Activated T-cell treated with anti-CD3 and anti-CD28 coated beads, Interleukin-2, amount 50 U/mL, for 72 hours (primary cell): ENCODE measurements around the gene ME1. TPM values are rescaled to one million over a fixed set of nuclear protein-coding genes. Genes with fewer than 3 reads are reported as not detected.
"Not testable (repeated sequence)": the region's sequence is repeated elsewhere in the genome, so short reads cannot be mapped to it uniquely, and the experiment has no call there.

ENCODE experiments used
- ATAC-seq, 2 donors: fragments of 150-1000 bp; cut with Tn5 transposase; replicated peaks in 1 of 2; 2 replicates each; pipeline ENCODE4 v1.10.0; 2021; ENCODE audit warnings: moderate library complexity in 2 of 2, mild to moderate bottlenecking in 1 of 2
- DNase-seq, 2 donors: peaks; one replicate each; pipeline ENCODE4 v3.0.0; 2021 to 2022; ENCODE audit warnings: mixed read lengths in 1 of 2
- H3K27ac Mint-ChIP-seq: one replicate; pipeline ENCODE4 v1.8.0; 2022; ENCODE audit warnings: mild to moderate bottlenecking, moderate library complexity, mixed read lengths
- H3K27me3 Mint-ChIP-seq: one replicate; pipeline ENCODE4 v1.8.0; 2022; ENCODE audit warnings: low read depth, mixed read lengths
- H3K36me3 Mint-ChIP-seq, 2 donors: one replicate each; pipeline ENCODE4 v1.8.0; 2022; ENCODE audit warnings: mixed read lengths in 2 of 2, mild to moderate bottlenecking in 1 of 2; ENCODE audit not compliant: insufficient read depth in 2 of 2
- H3K4me1 Mint-ChIP-seq: one replicate; pipeline ENCODE4 v1.8.0; 2022; ENCODE audit warnings: low read depth, mixed read lengths
- H3K4me3 Mint-ChIP-seq, 2 donors: one replicate each; pipeline ENCODE4 v1.8.0; 2022; ENCODE audit warnings: mild to moderate bottlenecking in 2 of 2, mixed read lengths in 2 of 2, moderate library complexity in 2 of 2
- H3K9me3 Mint-ChIP-seq, 2 donors: one replicate each; pipeline ENCODE4 v1.8.0; 2022; ENCODE audit warnings: mixed read lengths in 2 of 2
- total RNA-seq, 2 donors: library from RNA; stranded (reverse); gene quantifications; one replicate each; pipeline ENCODE4 v1.2.3, GENCODE V29; 2022

The ME1 gene
- total RNA-seq, 2 donors from 2014 or later, result 0.32 TPM; not detected in 1

DNA sequence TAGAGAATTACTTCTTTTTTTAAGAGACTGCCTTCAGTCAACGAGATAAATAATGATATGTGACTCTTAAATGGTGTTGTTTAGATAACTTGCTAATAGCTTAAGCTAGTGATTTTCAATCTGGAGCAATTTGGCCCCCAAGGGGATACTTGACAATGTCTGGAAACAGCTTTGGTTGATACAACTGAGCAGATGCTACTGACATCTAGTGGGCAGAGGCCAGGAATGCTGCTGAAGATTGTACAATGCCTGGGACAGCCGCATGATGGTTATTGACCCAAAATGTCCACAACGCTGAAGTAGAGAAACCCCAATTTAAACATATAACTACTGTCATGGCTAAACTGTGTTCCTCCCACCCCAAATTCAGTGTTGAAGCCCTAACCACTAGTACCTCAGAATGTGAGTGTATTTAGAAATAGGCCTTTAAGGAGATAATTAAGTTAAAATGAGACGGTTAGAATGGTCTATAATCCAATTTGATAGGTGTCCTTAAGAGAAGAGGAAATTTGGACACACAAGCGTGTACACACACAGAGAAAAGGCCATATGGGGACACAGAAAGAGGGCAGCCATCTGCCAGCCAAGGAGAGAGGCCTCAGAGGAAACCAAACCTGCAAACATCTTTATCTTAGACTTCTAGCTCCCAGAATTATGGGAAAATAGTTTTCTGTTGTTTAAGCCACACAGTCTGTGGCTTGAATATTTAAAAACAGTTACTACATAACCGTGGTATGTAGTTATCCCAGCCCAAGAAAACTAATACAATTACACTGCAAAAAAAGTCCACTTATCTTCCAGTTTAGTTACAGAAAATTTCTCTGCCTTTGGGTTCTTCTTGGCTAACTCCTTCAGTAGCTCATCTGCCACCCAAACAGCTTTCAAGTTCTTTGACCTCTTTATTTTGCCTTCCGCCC, 215.5 kb downstream of the ME1 start:
- no peak overlapping the region for H3K27ac Mint-ChIP-seq
- ATAC-seq, result peak; percentile 92 to 96
- no peak overlapping the region for H3K4me3 Mint-ChIP-seq
- H3K4me1 Mint-ChIP-seq, result peaks cover 4% of the 10 kb centered on the region
- H3K36me3 Mint-ChIP-seq, result no peaks in the 10 kb centered on the region
- H3K27me3 Mint-ChIP-seq, result peaks cover 6% of the 10 kb centered on the region
- no peaks in the 10 kb centered on the region for H3K9me3 Mint-ChIP-seq
- DNase-seq, result peak; percentile 49 to 56

DNA sequence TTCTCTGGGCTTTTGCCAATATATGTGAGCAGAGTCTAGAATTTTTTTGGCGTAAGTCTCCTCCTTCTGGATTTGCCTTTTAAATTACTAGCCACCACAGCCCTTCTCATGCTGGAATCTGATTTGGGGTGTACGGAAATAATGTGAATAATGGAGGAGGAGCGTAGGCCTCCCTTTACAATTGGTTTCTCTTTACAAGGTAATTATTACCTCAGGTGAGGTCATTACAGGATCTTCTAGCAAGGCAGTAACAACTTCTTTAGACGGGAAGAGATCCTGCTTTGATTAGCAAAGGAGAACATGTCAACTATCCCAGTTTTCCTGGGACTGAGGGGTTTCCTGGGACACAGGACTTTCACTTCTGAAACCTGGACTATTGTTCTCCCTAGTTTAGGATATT, 228.8 kb downstream of the ME1 start:
- H3K9me3 Mint-ChIP-seq, result no peaks in the 10 kb centered on the region
- H3K36me3 Mint-ChIP-seq, result no peaks in the 10 kb centered on the region
- no peak for ATAC-seq
- H3K27me3 Mint-ChIP-seq, result peaks cover 6% of the 10 kb centered on the region
- DNase-seq, result no peak
- peaks cover 10% of the 10 kb centered on the region for H3K4me1 Mint-ChIP-seq
- no peak overlapping the region for H3K4me3 Mint-ChIP-seq
- H3K27ac Mint-ChIP-seq, result no peak overlapping the region

DNA sequence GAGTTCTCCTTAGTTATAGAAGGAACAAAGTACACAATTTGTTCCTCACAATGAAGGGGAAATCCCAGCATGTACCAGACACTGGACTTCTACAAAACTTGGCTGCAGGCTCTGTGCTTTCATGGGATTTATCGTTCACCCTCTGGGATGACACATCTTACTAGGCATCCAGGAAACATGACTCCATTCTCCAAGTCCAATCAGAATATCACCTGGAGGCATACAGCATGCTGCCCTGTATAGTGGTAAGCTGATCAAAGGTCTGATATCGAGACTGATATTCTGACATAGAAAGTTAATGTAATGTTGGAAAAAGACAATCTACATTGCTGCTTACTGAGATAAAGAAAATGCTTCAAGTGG, 231.0 kb downstream of the ME1 start:
- Mint-ChIP-seq H3K27me3 (no peaks in the 10 kb centered on the region), H3K4me3 (no peak overlapping the region), H3K9me3 (no peaks in the 10 kb centered on the region), H3K27ac (no peak overlapping the region), H3K36me3 (no peaks in the 10 kb centered on the region), H3K4me1 (peaks cover 12% of the 10 kb centered on the region)
- DNase-seq (no peak), ATAC-seq (no peak)

DNA sequence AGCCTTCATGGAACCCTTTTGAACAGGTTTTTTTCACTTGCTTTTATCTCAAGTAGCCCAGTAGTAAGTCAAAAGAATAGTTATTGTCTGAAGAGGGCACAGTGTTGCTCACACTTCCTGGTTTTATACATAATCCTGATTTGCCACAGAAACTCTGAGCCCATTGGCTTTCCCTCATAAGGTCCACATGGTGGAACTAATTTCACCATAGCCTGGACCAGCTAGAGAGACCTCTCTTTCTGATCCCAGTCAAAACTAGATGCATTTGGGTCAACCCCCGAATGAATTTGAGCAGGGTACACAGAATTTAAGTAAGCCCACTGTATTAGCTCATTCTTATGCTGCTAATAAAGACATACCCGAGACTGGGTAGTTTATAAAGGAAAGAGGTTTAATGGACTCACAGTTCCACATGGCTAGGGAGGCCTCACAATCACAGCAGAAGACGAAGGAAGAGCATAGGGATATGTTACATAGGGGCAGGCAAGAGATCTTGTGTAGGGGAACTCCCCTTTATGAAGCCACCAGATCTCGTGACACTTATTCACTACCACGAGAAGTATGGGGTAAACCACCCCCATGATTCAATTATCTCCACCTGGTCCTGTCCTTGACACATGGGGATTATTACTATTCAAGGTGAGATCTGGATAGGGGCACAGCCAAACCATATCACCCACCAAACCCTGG, 231.5 kb downstream of the ME1 start:
- no peaks in the 10 kb centered on the region for H3K27me3 Mint-ChIP-seq
- no peak overlapping the region for H3K27ac Mint-ChIP-seq
- no peaks in the 10 kb centered on the region for H3K36me3 Mint-ChIP-seq
- no peak overlapping the region for H3K4me3 Mint-ChIP-seq
- ATAC-seq, result peak; percentile 45 to 74
- peaks cover 17% of the 10 kb centered on the region for H3K4me1 Mint-ChIP-seq
- H3K9me3 Mint-ChIP-seq, result no peaks in the 10 kb centered on the region
- DNase-seq, result peak in 1 of 2 donors; percentile 1

DNA sequence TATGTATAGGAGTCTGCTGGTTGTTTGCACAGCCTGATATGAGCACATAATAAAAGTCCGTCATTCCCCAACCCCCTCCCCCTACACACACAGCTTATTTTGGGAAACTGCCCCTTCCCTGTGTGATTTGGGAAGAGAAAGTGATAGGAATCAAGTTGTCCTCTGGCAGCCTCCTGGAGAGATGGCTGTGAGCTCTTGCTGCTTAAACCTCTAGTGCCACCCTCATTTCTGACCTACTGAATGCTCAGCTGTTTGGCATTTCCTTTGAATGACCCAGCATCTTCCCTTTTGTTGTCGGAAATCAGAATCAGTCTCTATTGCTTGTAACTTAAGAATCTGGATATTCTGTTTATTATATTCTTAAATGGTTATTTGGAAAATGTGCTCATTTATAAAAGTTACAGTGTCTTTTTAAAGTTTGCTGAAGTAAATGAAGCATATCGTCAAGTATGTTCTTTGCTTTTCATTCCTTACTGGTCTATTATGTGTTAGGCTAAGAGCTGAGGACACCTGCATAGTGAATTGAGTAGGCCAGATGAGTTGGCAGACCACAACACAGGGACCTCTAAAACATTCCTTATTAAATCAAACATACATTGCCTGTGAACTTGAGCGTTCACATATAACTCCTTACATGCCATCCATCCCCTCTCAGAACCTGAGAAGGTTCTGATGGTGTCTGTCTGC, 232.2 kb downstream of the ME1 start:
- H3K9me3 Mint-ChIP-seq, result no peaks in the 10 kb centered on the region
- no peak overlapping the region for H3K4me3 Mint-ChIP-seq
- ATAC-seq (peak; percentile 17 to 24), DNase-seq (no peak)
- H3K27ac Mint-ChIP-seq, result no peak overlapping the region
- H3K27me3 Mint-ChIP-seq, result no peaks in the 10 kb centered on the region
- H3K4me1 Mint-ChIP-seq, result peaks cover 20% of the 10 kb centered on the region
- H3K36me3 Mint-ChIP-seq, result no peaks in the 10 kb centered on the region

DNA sequence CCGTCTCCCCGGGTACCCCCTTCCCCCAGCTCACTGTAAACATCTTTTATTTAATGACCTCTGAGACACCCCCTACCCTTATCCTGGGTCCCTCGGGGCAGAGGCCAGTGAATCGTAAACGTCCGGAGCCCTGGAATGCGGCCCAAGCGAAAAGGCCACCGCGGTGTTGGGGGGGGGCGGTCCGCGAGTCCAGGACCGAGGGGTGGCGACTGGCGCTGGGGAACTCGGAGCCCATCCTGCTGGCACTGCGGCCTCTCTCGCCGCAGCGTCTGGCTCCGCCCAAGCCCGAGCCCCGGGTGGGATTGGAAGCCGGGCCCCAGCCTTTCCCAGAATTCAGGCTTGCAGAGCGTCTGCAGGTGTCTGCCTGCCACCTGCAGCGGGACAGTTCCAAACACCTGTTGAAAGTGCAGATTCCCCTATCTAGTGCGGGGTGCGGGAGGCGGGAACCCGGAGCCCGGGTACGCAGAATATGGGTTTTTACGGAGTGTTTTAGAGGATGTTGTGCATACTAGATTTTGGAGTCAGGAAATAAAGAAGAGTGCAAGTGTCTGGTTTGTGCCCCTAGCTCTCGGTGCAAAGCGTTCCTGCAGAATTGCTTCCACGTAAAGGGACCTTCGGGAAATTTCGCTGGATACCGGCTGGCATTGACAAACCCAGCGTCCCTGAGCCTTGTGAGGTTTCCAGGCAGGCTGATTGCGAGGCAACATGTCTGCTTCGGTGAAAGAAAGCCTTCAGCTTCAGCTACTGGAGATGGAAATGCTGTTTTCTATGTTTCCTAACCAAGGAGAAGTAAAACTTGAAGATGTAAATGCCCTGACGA, 236.9 kb downstream of the ME1 start:
- Mint-ChIP-seq H3K27ac (no peak overlapping the region), H3K4me1 (peaks cover 36% of the 10 kb centered on the region), H3K4me3 (peak overlapping the region; percentile 93 to 99), H3K9me3 (no peaks in the 10 kb centered on the region), H3K27me3 (no peaks in the 10 kb centered on the region), H3K36me3 (peaks cover 2 to 5% of the 10 kb centered on the region in 2 donors)
- peak; percentile 12 to 28 for ATAC-seq
- DNase-seq, result peak; percentile 26 to 27

DNA sequence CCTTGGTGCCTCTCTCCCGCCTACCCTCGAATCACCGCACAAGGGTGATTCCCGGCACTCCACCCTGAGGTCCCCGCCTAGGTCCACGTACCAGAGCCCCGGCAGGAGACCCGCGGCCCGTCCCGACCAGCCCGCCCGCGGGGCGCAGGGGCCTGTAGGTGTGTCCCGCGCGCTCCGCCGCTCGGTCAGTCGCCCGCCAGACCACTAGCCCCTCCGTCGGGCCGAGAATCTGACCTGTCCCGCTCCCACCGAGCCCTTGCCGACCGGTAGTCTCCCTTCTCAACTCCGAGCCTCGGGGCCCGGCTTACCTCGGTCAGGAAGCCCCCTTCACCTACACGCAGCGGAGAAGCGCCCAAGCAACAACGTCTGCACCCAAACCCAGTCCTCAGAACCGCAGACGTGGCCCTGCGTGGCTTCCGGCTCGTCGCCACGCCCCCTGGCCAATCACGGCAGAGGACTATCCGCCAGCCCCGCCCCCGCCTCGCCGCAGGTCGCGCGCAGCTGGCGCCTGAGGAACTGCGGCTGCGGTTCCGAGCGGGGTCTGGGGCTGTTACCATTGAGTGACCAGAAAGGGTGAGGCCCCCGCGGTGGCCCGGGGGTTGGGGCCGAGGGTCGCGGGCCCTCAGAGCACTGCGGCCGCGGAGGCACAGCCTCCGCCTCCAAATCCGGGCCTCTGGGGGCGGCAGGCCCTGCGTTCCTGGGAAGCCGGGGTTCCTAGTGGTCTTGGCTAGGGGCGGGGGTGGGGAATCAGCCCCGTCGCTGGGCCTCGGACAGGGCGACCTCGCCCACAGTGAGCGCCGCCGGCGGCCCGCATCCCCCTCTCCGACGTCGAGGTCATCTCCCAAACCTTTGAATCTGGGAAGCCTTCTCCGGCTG, 237.7 kb downstream of the ME1 start, which contains the start of the genes PGM3 and RWDD2A:
Gene PGM3 (minus strand): TSS at position 395 of the 876 bp plus-strand sequence. CDS start 2,253 bp downstream, outside the sequence.
Gene RWDD2A (plus strand): TSS at position 487 of the 876 bp plus-strand sequence. CDS start 1,095 bp downstream, outside the sequence.
- Mint-ChIP-seq H3K4me3 (peak within 1 kb of the TSS; percentile 93 to 99), H3K36me3 (peaks cover 2 to 5% of the 10 kb centered on the region in 2 donors), H3K27ac (peak within 1 kb of the TSS; percentile 93), H3K27me3 (no peaks in the 10 kb centered on the region), H3K4me1 (peaks cover 33% of the 10 kb centered on the region), H3K9me3 (no peaks in the 10 kb centered on the region)
- peak; percentile 91 for DNase-seq
- ATAC-seq, result peak; percentile 97 to 99

DNA sequence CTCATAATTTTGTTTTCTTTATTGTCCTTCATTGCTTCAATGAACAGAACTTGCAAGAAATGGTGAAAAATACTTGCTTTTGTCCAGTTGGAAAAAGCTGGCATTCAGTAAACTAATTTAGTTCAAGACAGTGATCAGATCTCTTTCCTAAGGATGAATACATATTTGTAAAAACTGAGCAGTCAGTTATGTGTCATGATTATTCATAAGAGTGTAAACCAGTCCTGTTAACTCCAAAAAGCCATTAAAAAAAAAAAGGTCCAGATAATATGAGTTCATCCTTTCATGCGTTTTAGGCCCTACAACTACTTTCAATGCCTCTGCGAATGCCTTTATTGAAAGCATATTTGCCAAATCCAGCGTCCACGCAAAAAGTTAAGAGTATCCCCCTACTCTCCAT, 238.4 kb downstream of the ME1 start:
- Mint-ChIP-seq H3K4me3 (peak overlapping the region; percentile 93 to 99), H3K27ac (peak overlapping the region; percentile 93), H3K27me3 (no peaks in the 10 kb centered on the region), H3K36me3 (peaks cover 2 to 5% of the 10 kb centered on the region in 2 donors), H3K4me1 (peaks cover 33% of the 10 kb centered on the region), H3K9me3 (no peaks in the 10 kb centered on the region)
- DNase-seq (no peak), ATAC-seq (peak; percentile 8 to 11)

DNA sequence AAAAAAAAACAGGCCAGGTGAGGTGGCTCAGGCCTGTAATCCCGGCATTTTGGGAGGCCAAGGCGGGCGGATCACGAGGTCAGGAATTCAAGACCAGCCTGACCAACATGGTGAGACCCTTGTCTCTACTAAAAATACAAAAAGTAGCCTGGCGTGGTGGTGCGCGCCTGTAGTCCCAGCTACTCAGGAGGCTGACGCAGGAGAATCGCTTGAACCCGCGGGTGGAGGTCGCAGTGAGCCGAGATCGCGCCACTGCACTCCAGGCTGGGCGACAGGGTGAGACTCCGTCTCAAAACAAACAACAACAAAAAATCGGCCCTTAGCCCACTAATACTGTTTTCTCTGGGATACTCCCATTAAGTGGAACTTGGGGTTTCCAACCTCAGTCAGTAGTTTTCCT, 238.9 kb downstream of the ME1 start:
- not testable (repeated sequence) for ATAC-seq, H3K9me3 Mint-ChIP-seq, DNase-seq, H3K27me3 Mint-ChIP-seq, H3K36me3 Mint-ChIP-seq
- H3K4me1 Mint-ChIP-seq, result peaks cover 33% of the 10 kb centered on the region
- peak overlapping the region; percentile 93 to 99 for H3K4me3 Mint-ChIP-seq
- H3K27ac Mint-ChIP-seq, result peak overlapping the region; percentile 93

DNA sequence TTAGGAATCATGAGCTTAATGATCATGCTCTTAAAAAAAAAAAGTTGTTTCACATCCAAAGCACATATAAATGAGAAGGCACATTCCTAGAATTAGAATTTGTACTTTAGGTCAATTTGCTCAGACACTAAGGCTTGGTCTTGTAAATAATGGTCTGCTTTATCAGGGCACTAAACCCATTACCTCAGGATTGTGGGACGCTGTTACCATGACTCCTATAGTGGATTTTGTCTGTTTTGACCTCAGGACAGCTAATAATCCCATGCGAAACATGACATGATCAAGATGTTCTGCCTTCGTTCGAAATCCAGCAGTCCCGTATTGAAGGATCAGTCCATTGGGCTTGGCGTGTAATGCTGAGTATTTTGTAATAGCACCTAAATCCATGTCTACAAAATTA, 240.2 kb downstream of the ME1 start:
- Mint-ChIP-seq H3K27ac (no peak overlapping the region), H3K9me3 (no peaks in the 10 kb centered on the region), H3K36me3 (peaks cover 5 to 6% of the 10 kb centered on the region in 2 donors), H3K27me3 (no peaks in the 10 kb centered on the region), H3K4me1 (peaks cover 33% of the 10 kb centered on the region), H3K4me3 (peak overlapping the region in 1 of 2 donors; percentile 61)
- DNase-seq (no peak), ATAC-seq (no peak)

DNA sequence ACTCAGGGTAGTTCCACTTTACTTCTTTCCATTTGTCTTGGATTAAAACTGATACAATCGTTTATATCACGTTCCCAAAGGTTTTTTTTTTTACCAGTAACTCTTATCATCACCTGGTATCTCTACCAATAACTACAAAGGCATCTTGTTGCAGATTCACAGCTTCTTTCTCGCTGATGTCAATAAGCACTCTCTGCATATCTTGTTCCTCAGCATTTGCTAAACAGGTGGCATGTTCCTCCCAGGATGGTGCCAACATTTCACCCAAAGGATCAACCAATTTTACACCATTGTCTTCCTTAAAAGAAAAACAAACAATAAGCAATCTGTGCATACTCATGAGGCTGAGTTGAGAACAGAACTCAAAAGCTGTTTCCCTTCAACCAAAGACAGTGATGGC, 242.3 kb downstream of the ME1 start:
- DNase-seq (no peak), ATAC-seq (no peak)
- H3K4me3 Mint-ChIP-seq, result no peak overlapping the region
- peaks cover 8 to 14% of the 10 kb centered on the region in 2 donors for H3K36me3 Mint-ChIP-seq
- H3K27ac Mint-ChIP-seq, result no peak overlapping the region
- no peaks in the 10 kb centered on the region for H3K27me3 Mint-ChIP-seq
- H3K9me3 Mint-ChIP-seq, result no peaks in the 10 kb centered on the region
- peaks cover 23% of the 10 kb centered on the region for H3K4me1 Mint-ChIP-seq
